WERI-Rb-1 (cell line): ENCODE results near the gene ERP44.

Experiments used
- DNase-seq: peaks from one replicate; pipeline ENCODE4 v3.0.0-alpha.2; 2020
- H3K27ac ChIP-seq: fragments of 250-450 bp; sonication (Bioruptor Pico); 2 replicates; pipeline ENCODE4 v1.5.1; 2020; ENCODE audit warnings: mild to moderate bottlenecking, moderate library complexity
- H3K27me3 ChIP-seq: fragments of 250-450 bp; sonication (Bioruptor Pico); 2 replicates; pipeline ENCODE4 v1.5.1; 2021; ENCODE audit warnings: mild to moderate bottlenecking, low read depth, moderate library complexity; ENCODE audit not compliant: insufficient read depth, severe bottlenecking
- H3K36me3 ChIP-seq: fragments of 250-450 bp; sonication (Bioruptor Pico); 2 replicates; pipeline ENCODE4 v1.5.1; 2020; ENCODE audit warnings: mild to moderate bottlenecking, moderate library complexity
- H3K4me3 ChIP-seq: 2 replicates; pipeline ENCODE4 v1.5.1; 2011; ENCODE audit warnings: low read depth, mild to moderate bottlenecking, control low read depth, low read length
- H3K9me3 ChIP-seq: fragments of 250-450 bp; sonication (Bioruptor Pico); 2 replicates; pipeline ENCODE4 v1.5.1; 2021; ENCODE audit warnings: mild to moderate bottlenecking, moderate library complexity; ENCODE audit not compliant: severe bottlenecking
- TF ChIP-seq, protein P1 (sequence below): IDR thresholded peaks from 2 replicates; pipeline ENCODE4 v1.5.1; 2011; ENCODE audit warnings: low read depth, mild to moderate bottlenecking, control low read depth, inconsistent platforms, low read length

ERP44 gene

GRCh38 chr9:100088202-100088601 lies 10.6 kb downstream of the ERP44 start:
- H3K27ac ChIP-seq = no peak overlapping the region

GRCh38 chr9:100087218-100087617 lies 11.6 kb downstream of the ERP44 start:
- H3K27me3 ChIP-seq = no peaks in the 10 kb centered on the region
- TF ChIP-seq, protein P1, sequence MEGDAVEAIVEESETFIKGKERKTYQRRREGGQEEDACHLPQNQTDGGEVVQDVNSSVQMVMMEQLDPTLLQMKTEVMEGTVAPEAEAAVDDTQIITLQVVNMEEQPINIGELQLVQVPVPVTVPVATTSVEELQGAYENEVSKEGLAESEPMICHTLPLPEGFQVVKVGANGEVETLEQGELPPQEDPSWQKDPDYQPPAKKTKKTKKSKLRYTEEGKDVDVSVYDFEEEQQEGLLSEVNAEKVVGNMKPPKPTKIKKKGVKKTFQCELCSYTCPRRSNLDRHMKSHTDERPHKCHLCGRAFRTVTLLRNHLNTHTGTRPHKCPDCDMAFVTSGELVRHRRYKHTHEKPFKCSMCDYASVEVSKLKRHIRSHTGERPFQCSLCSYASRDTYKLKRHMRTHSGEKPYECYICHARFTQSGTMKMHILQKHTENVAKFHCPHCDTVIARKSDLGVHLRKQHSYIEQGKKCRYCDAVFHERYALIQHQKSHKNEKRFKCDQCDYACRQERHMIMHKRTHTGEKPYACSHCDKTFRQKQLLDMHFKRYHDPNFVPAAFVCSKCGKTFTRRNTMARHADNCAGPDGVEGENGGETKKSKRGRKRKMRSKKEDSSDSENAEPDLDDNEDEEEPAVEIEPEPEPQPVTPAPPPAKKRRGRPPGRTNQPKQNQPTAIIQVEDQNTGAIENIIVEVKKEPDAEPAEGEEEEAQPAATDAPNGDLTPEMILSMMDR = no peak
- no peaks in the 10 kb centered on the region for H3K9me3 ChIP-seq
- no peak for DNase-seq
- no peaks in the 10 kb centered on the region for H3K36me3 ChIP-seq
- H3K27ac ChIP-seq = no peak overlapping the region
- H3K4me3 ChIP-seq = no peak overlapping the region

More at GRCh38 chr9:100088202-100088601, 10.6 kb downstream of the ERP44 start:
- H3K36me3 ChIP-seq = no peaks in the 10 kb centered on the region
- H3K9me3 ChIP-seq = no peaks in the 10 kb centered on the region
- no peak overlapping the region for H3K4me3 ChIP-seq
- no peak for DNase-seq
- TF ChIP-seq, protein P1 = no peak
- no peaks in the 10 kb centered on the region for H3K27me3 ChIP-seq

- no peak overlapping the region for H3K27ac ChIP-seq
- H3K36me3 ChIP-seq = no peaks in the 10 kb centered on the region
- no peak for DNase-seq
- TF ChIP-seq, protein P1 = no peak
- no peak overlapping the region for H3K4me3 ChIP-seq
- H3K9me3 ChIP-seq = no peaks in the 10 kb centered on the region
- H3K27me3 ChIP-seq = no peaks in the 10 kb centered on the region
Measured at GRCh38 chr9:100086097-100086635, 12.6 kb downstream of the ERP44 start.

GRCh38 chr9:100084734-100085133 lies 14.1 kb downstream of the ERP44 start:
- Histone ChIP-seq H3K36me3 (no peaks in the 10 kb centered on the region), H3K27ac (peak overlapping the region; percentile 73), H3K4me3 (peak overlapping the region; percentile 21), H3K9me3 (no peaks in the 10 kb centered on the region), H3K27me3 (no peaks in the 10 kb centered on the region)
- TF ChIP-seq, protein P1 = no peak
- DNase-seq = no peak

- Histone ChIP-seq H3K36me3 (no peaks in the 10 kb centered on the region), H3K27me3 (no peaks in the 10 kb centered on the region), H3K27ac (peak overlapping the region; percentile 73), H3K9me3 (no peaks in the 10 kb centered on the region), H3K4me3 (peak overlapping the region; percentile 35; the same call in 1 of the 2 replicates)
- TF ChIP-seq, protein P1 = no peak
- no peak for DNase-seq
Measured at GRCh38 chr9:100084128-100084453, 14.7 kb downstream of the ERP44 start.

GRCh38 chr9:100083448-100084127 lies 15.2 kb downstream of the ERP44 start:
- Histone ChIP-seq H3K27ac (peak overlapping the region; percentile 73), H3K27me3 (no peaks in the 10 kb centered on the region), H3K9me3 (no peaks in the 10 kb centered on the region), H3K36me3 (no peaks in the 10 kb centered on the region), H3K4me3 (peak overlapping the region; percentile 35)
- TF ChIP-seq, protein P1 = no peak
- DNase-seq = no peak
